ENCODE results near the gene HSD17B11.
"Not testable (repeated sequence)": the region's sequence is repeated elsewhere in the genome, so short reads cannot be mapped to it uniquely, and the experiment has no call there.

Gene HSD17B11

GRCh38 chr4:87390891-87391575 lies at the start of gene HSD17B11:
Gene HSD17B11, minus strand, starts transcription at chr4:87391188. Its CDS starts 118 bp downstream, at chr4:87391070.
- peak within 1 kb of the TSS; percentile 92 for H3K27ac ChIP-seq (ENCODE audit: low read depth, low read length)
- peak within 1 kb of the TSS; percentile 97 for H3K4me3 ChIP-seq (ENCODE audit: low read length)
- H3K4me1 ChIP-seq (ENCODE audit: control insufficient read depth, insufficient read depth, low read length): no peaks in the 10 kb centered on the region
- H3K27me3 ChIP-seq (ENCODE audit: control insufficient read depth, insufficient read depth, low read length): no peaks in the 10 kb centered on the region
- peak within 1 kb of the TSS; percentile 92 for H3K9ac ChIP-seq (ENCODE audit: low read length)
- H3K36me3 ChIP-seq (ENCODE audit: control insufficient read depth, insufficient read depth, low read length): no peaks in the 10 kb centered on the region

- Histone ChIP-seq H3K4me1 (ENCODE audit: control insufficient read depth, insufficient read depth, low read length) (no peaks in the 10 kb centered on the region), H3K27ac (ENCODE audit: low read depth, low read length) (no peak overlapping the region), H3K27me3 (ENCODE audit: control insufficient read depth, insufficient read depth, low read length) (no peaks in the 10 kb centered on the region), H3K36me3 (ENCODE audit: control insufficient read depth, insufficient read depth, low read length) (no peaks in the 10 kb centered on the region), H3K9ac (ENCODE audit: low read length) (no peak overlapping the region), H3K4me3 (ENCODE audit: low read length) (no peak overlapping the region)
Observed at GRCh38 chr4:87433342-87433741, 42.4 kb upstream of the HSD17B11 start.

- Histone ChIP-seq H3K27me3 (ENCODE audit: control insufficient read depth, insufficient read depth, low read length) (no peaks in the 10 kb centered on the region), H3K4me1 (ENCODE audit: control insufficient read depth, insufficient read depth, low read length) (no peaks in the 10 kb centered on the region), H3K27ac (ENCODE audit: low read depth, low read length) (no peak overlapping the region), H3K36me3 (ENCODE audit: control insufficient read depth, insufficient read depth, low read length) (no peaks in the 10 kb centered on the region), H3K9ac (ENCODE audit: low read length) (no peak overlapping the region), H3K4me3 (ENCODE audit: low read length) (no peak overlapping the region)
Observed at GRCh38 chr4:87430038-87430437, 39.0 kb upstream of the HSD17B11 start.

- no peaks in the 10 kb centered on the region for H3K4me1 ChIP-seq (ENCODE audit: control insufficient read depth, insufficient read depth, low read length)
- H3K36me3 ChIP-seq (ENCODE audit: control insufficient read depth, insufficient read depth, low read length): no peaks in the 10 kb centered on the region
- H3K27me3 ChIP-seq (ENCODE audit: control insufficient read depth, insufficient read depth, low read length): no peaks in the 10 kb centered on the region
- no peak overlapping the region for H3K9ac ChIP-seq (ENCODE audit: low read length)
- no peak overlapping the region for H3K4me3 ChIP-seq (ENCODE audit: low read length)
- no peak overlapping the region for H3K27ac ChIP-seq (ENCODE audit: low read depth, low read length)
Observed at GRCh38 chr4:87428979-87429378, 38.0 kb upstream of the HSD17B11 start.

GRCh38 chr4:87427518-87427868 lies 36.5 kb upstream of the HSD17B11 start:
- Histone ChIP-seq H3K9ac (ENCODE audit: low read length) (no peak overlapping the region), H3K4me1 (ENCODE audit: control insufficient read depth, insufficient read depth, low read length) (no peaks in the 10 kb centered on the region), H3K4me3 (ENCODE audit: low read length) (no peak overlapping the region), H3K27ac (ENCODE audit: low read depth, low read length) (no peak overlapping the region), H3K36me3 (ENCODE audit: control insufficient read depth, insufficient read depth, low read length) (no peaks in the 10 kb centered on the region), H3K27me3 (ENCODE audit: control insufficient read depth, insufficient read depth, low read length) (no peaks in the 10 kb centered on the region)

GRCh38 chr4:87426865-87427517 lies 36.0 kb upstream of the HSD17B11 start:
- no peak overlapping the region for H3K27ac ChIP-seq (ENCODE audit: low read depth, low read length)

GRCh38 chr4:87425711-87426110 lies 34.7 kb upstream of the HSD17B11 start:
- Histone ChIP-seq H3K4me1 (ENCODE audit: control insufficient read depth, insufficient read depth, low read length) (no peaks in the 10 kb centered on the region), H3K4me3 (ENCODE audit: low read length) (no peak overlapping the region), H3K27me3 (ENCODE audit: control insufficient read depth, insufficient read depth, low read length) (no peaks in the 10 kb centered on the region), H3K36me3 (ENCODE audit: control insufficient read depth, insufficient read depth, low read length) (no peaks in the 10 kb centered on the region), H3K9ac (ENCODE audit: low read length) (no peak overlapping the region), H3K27ac (ENCODE audit: low read depth, low read length) (no peak overlapping the region)

More at GRCh38 chr4:87426865-87427517, 36.0 kb upstream of the HSD17B11 start:
- H3K4me1 ChIP-seq (ENCODE audit: control insufficient read depth, insufficient read depth, low read length): no peaks in the 10 kb centered on the region
- no peaks in the 10 kb centered on the region for H3K27me3 ChIP-seq (ENCODE audit: control insufficient read depth, insufficient read depth, low read length)
- no peak overlapping the region for H3K4me3 ChIP-seq (ENCODE audit: low read length)
- no peak overlapping the region for H3K9ac ChIP-seq (ENCODE audit: low read length)
- H3K36me3 ChIP-seq (ENCODE audit: control insufficient read depth, insufficient read depth, low read length): no peaks in the 10 kb centered on the region

- not testable (repeated sequence) for H3K27ac ChIP-seq (ENCODE audit: low read depth, low read length); H3K9ac ChIP-seq (ENCODE audit: low read length); H3K36me3 ChIP-seq (ENCODE audit: control insufficient read depth, insufficient read depth, low read length); H3K4me3 ChIP-seq (ENCODE audit: low read length); H3K4me1 ChIP-seq (ENCODE audit: control insufficient read depth, insufficient read depth, low read length); H3K27me3 ChIP-seq (ENCODE audit: control insufficient read depth, insufficient read depth, low read length)
Observed at GRCh38 chr4:87424099-87424543, 33.1 kb upstream of the HSD17B11 start.

GRCh38 chr4:87423317-87424098 lies 32.5 kb upstream of the HSD17B11 start:
- Histone ChIP-seq H3K9ac (ENCODE audit: low read length) (peak overlapping the region; percentile 90), H3K27ac (ENCODE audit: low read depth, low read length) (no peak overlapping the region), H3K27me3 (ENCODE audit: control insufficient read depth, insufficient read depth, low read length) (no peaks in the 10 kb centered on the region), H3K36me3 (ENCODE audit: control insufficient read depth, insufficient read depth, low read length) (no peaks in the 10 kb centered on the region), H3K4me3 (ENCODE audit: low read length) (peak overlapping the region; percentile 97), H3K4me1 (ENCODE audit: control insufficient read depth, insufficient read depth, low read length) (no peaks in the 10 kb centered on the region)

GRCh38 chr4:87422104-87423052 lies 31.4 kb upstream of the HSD17B11 start, which contains the start of gene NUDT9:
Gene NUDT9, plus strand, starts transcription at chr4:87422573. Its CDS starts 333 bp downstream, at chr4:87422906.
- H3K4me3 ChIP-seq (ENCODE audit: low read length): peak within 1 kb of the TSS; percentile 97
- no peaks in the 10 kb centered on the region for H3K36me3 ChIP-seq (ENCODE audit: control insufficient read depth, insufficient read depth, low read length)
- H3K27me3 ChIP-seq (ENCODE audit: control insufficient read depth, insufficient read depth, low read length): no peaks in the 10 kb centered on the region
- H3K9ac ChIP-seq (ENCODE audit: low read length): peak within 1 kb of the TSS; percentile 90
- peak within 1 kb of the TSS; percentile 91 for H3K27ac ChIP-seq (ENCODE audit: low read depth, low read length)
- no peaks in the 10 kb centered on the region for H3K4me1 ChIP-seq (ENCODE audit: control insufficient read depth, insufficient read depth, low read length)

- Histone ChIP-seq H3K4me1 (ENCODE audit: control insufficient read depth, insufficient read depth, low read length) (no peaks in the 10 kb centered on the region), H3K27ac (ENCODE audit: low read depth, low read length) (no peak overlapping the region), H3K27me3 (ENCODE audit: control insufficient read depth, insufficient read depth, low read length) (no peaks in the 10 kb centered on the region), H3K4me3 (ENCODE audit: low read length) (no peak overlapping the region), H3K36me3 (ENCODE audit: control insufficient read depth, insufficient read depth, low read length) (no peaks in the 10 kb centered on the region), H3K9ac (ENCODE audit: low read length) (no peak overlapping the region)
Observed at GRCh38 chr4:87420276-87420830, 29.4 kb upstream of the HSD17B11 start.
